HG02763 (cell line): ENCODE data around the gene RPS6KA2.

ENCODE experiments used
- ATAC-seq: cut with Tn5 transposase; IDR thresholded peaks from one replicate; pipeline ENCODE4 v1.9.1; 2021; ENCODE audit warnings: mild to moderate bottlenecking, moderate library complexity; ENCODE audit not compliant: unreplicated experiment

RPS6KA2 gene

DNA sequence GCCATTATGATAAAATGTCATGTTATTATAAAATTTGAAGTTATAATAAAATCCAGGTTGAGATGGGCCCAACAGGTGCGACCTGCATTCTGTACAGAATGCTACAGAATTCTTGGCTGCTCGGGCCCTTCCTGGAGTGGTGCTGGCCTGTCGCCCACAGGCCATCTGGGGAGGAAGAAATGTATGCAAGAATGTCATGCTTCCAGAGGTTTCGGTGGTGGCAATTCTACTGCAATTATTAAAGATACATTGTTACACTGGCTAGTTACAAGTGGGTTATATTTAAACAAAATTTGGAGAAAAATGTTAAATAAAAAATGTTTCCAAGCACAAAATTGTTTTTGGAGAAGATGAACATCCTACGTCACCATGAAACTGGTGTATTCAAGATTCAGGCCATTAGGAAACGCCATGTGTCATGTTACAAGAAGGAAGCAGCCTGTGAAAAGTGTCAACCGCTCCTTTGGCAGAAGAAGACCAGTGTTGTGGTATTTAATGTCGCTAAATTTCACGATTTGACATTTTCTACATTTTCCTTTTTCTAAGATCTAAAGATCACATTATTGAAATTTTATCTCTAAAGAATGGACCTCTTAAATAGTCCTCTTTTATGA, 47.7 kb downstream of the RPS6KA2 start:
- ATAC-seq, result no peak

DNA sequence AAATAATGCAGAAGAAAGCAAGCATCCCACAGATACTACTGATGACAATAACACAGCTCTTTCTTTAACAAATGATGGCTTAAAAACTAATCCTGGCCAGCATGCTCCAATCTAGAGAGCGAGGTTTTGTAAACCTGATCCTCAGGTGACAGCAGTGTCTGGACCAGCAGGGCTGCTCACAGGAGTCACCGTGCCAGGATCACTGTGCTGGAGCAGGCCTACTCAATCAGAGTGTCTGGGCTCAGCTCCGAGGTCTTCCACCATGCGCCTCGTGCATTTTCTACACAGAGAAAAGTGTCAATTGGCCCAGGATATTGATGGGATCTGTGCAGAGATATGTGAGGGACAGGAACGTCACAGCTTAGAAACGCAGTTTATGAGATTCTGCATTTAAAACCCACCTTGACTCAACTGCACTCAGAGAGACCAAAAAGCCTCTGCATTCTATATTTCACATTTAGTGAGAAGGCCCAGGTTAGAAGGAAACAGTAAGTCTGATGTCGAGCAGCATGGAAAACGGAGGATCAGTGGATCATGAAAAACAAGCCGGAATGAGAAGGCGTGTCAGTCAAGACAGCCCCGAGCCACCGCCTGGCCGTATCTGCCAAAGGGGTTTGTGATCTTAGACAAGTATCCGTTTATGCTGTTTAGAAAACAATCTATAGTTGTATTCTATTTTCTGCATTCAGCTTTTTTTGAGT, 48.4 kb downstream of the RPS6KA2 start:
- ATAC-seq, result no peak

DNA sequence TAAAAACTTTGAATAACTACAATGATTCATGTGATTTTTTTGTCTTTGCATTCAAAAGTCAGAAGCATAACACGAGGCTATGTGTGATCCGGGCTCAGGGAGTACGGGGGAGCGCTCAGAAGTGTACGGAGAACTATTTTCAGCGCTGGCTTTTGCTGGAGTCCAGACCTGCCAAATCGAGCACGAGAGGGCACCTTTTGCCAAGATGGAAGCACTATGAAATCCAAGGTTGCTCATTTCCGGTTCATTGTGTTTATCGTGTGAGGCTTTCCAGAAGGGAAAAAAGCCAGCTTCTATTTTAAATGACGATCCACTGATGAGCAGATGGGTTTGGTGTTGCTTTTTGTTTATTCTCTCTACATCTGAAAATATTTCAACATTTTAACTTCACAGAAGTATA, 51.8 kb downstream of the RPS6KA2 start:
- no peak for ATAC-seq

DNA sequence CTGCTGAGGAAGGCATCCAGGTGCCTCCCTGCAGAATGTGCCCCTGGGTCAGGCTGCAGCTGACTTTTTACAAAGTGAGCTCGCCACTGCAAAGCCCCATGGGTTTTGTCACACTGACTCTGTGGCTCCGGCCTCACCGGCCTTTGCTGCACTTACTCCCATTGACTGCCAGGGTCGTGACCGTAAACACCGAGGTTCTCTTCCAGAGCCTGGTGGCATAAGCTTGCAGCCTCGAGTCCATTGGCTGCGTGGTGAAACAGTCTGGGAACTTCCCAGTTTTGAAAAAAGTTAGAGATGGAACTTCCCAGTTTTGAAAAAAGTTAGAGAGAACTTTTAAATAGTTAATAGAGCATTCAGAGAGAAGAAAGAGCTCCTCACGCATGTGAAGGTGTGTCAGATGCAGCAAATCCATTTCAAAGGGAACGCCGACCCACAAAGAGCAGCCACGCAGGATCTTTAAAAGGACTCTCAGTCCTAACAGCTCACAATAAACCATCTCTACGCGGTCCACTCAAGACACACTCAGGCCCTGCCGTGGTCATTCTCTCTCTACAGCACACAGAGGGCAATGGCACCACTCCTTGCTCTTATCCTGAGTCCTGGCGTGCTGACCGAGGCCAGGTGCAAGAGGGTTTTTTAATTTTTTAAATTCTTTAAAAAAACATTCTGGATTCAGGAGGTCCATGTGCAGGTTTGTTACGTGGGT, 53.4 kb downstream of the RPS6KA2 start:
- no peak for ATAC-seq

DNA sequence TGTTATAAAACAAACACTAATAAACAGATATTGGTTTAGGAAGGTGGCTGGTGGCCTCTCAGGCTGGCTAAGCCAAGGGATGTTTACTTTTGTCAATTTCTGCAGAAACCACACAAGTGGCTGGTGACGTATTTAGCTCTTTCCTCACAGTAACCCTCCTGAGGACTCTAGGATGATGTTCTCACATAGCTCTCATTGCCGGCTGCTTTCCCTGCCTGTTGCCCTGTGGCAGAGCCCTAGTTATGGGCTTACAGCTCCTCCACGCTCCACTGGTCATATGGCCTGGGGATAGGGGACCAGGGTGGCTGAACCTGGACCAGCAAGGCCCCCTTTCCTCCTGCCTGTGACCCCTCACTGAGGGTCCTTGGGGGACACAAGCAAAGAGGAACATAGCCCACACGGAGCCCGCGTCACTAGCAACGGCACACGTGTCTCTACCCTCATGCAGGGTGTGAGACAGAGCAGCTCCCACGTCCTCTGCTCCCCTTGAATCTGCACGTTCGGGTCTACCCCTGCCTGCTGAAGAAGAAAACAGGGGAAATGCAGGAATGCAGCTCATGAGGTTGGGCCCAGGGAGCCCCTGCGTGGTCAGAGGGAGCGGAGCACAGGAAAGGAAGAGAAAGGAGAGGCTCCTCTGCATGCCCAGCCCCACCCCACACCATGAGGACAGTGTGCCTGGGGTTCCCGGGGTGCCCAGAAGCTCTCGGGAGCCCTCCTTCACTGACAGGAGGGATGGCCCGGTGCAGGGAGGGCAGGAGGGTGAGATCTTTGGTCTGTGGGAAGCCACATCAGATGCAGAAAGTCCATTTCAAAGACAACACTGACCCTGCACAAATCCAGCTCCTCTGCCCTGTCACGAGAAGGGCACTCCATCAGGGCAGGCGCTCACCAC, 54.4 kb downstream of the RPS6KA2 start:
- ATAC-seq, result no peak

DNA sequence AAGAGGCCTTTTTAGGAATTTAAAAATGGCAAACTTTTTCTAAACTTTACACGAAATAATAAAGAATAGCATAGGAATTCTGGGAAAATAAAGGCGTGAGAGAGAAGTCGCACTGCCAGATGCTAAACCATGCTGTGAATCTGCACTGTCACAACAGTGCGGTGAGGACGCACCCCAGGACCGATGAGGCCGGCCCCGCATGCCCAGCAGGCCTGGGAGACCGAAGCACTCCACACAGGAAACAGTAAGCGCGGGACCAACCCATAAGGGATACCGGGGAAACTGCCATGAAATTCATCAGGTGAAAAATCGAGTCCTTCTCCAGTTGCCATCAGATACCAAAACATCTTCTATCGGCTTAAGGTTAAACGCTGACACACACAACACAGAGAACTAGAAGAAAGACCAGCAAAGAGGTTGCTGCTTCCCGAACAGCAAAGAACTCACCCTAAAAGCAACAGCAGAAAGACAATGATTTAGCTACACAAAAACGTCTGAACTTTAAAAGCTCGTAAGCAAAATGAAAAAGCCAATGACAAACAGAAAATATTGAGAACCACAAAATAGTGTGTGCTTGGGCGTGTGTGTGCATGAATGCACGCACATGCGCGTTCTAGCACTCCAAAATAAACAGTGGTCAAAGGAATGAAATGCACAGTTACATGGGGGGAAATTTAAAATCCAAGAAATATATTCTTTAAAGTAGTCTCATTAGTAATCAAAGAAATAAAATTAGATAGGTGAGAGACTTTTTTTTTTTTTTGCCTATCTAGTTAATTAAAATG, 55.9 kb downstream of the RPS6KA2 start:
- no peak for ATAC-seq

DNA sequence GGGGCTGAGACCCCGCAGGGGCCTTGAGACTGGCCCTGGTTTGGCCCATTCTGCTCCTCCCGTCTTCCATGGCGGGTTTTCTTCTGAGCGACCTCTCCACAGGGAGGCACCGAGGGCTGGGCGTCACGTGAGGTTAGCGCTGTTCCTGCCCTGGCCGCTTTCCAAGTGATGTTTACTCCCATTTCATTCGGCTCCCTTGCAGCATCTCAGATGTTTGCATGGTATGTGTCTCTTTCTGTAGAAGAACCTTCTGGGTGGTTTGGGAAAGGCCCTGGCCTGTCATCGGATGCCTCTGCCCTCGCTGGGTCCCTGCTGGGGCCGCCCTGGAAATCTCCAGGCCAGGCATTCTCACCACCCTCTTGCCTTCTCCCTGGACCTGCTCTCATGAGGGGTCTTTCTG, 57.8 kb downstream of the RPS6KA2 start:
- no peak for ATAC-seq

DNA sequence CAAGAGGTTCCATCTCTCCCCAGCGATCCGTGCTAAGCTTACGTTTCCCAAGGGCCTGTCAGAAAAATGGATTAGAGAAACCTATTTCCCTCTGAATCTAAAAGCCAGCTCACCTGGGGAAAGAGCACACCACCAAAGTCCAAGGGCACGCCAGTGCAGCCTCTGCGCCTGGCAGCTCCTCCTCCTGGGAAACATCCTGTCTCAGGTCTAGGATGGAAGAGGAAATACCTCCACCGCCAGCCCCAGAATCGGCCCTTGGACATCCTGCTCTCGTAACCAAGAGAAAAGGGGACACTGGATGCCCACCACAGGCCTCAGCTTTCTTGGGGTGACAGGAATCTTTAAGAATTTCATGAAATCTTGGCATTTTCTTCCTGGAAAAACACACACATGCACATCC, 59.2 kb downstream of the RPS6KA2 start:
- ATAC-seq, result no peak

DNA sequence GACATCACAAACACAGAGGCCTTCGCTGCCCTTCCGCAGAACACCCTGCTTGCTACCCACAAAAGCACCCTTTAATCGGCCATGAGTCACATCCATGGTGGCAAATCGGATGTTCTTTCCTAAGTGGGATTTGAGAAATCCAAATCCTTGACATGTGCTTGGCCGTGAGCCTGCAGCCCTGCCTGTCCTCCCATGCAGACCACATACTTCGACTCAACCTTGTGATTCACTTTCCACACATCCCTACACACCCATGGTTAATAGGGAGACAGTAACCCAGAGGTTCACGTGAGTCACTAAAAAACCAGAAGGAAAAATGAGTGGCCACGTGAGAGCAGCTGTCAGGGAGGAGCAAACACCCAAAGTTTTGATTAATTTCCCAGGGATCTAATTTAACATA, 59.9 kb downstream of the RPS6KA2 start:
- ATAC-seq, result no peak

DNA sequence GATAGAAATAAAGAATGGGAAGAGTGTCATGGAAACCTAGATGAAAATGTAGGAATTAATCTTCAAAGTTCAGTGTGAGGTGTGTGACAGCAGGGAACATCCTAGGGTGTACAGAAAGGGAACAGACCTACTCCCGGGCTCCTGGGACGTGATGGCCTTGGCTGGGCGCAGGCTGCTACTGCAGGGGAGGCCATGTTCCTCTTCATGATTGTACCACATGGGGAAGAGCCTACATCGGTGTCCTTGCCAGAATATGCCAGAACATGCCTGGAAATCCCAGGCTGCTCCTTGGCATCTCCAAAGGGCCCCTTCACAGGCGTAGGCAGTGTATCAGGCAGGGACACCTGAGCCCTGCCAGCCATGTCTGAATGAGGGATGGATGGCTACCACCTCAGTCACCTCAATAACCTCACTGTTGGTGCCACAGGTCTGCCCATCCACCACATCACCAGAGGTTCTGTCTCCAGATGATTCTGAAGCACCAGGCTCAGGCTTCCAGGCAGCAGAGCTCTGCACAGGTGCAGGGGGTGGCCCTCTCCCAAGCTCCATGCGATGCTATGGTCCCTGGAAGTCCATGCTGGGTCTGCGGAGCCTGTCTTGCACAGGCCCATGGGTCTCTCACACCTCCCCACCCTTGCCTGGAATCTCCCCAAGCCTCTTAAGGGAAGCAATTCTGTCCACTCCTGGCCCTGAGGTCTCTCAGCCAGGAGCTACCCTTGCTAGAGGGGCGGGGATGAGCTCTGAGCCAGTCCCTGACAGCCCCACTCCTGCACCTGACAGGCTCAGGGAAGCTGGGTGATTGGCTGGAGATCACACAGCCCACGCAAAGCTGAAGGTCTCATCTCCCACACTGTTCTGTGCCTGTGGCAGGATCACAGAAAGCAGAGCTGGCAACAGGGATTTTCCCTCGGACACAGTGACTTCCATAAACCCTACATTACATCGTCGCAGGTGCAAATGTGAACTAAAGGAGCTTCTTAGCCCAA, 60.7 kb downstream of the RPS6KA2 start:
- ATAC-seq, result no peak

DNA sequence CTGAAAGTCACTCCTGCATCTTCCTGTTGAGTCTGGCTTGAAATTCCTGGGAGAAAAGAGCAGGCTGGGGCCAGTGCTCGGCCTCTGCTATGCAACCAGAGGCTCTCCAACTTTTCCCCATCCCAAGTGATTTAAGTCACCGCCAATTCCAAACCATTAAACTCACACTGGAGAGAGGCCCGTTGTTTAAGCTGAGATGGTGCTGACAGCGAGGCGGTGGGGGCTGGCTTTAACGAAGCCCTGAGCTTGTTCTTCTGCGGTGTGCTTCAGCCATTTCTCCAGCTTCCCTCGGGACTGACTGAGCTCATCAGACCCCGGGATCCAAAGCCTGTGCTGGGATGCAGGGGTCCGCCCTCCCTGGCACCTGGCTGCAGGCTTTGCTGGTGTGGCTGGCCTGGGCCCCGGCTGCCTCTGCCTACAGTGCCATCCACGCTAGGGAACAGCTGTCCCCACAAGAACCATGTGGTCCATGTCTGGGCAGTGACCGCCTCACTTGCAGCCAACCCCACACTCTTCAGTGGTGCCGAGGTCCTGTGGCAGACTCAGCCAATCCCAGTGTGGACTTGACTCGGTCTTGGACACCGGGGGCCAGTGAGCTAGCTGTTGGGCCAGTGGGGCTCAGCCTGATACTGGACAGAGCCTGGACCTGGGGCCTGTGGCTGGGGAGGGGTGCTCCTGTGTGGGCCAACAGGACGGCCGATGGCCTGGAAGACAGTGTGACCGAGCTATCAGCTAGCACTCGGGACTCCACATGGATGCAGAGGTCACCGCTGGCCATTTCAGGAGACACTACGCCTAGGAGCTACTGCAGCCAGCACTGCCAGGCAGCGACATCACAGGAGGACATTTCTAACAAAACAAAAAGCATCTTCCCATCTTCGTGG, 61.7 kb downstream of the RPS6KA2 start:
- ATAC-seq, result no peak

DNA sequence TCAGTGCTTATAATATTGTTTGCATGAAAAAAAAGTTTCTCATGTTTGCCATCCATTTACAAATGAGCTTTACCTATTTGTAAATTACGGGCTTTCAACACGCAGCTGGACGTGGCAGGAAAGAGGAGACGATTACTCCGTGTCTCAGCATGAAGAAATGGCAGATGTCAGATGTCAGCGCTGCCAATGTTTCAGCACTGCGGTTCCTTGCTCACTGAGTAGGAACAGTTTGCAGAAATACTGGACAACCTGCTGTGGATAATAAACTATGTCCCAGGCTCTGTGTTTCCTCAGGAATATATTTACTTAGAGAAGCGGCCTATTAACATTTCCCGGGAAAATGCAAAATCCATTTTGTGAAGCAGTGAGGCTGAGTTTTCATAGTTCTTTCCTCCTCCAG, 63.2 kb downstream of the RPS6KA2 start:
- no peak for ATAC-seq

DNA sequence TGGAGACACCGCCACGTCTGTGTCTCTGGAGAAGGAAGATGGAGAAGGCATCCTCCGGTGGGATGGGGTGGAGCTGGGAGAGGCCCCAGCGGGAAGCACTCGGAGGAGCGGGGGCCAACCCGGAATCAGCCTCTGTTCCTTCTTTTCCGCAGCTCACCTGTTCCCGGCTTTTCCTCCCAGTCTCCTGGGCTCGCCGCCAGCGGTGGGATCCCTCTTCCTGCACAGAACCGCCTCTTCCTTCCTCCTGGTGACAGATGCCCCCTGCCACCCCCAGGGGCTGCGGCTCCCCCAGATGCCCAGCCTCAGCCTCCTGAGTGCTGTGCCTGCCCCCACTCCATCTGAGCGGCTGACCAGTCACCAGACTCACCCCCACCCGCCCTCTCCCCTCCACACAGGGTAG, 63.9 kb downstream of the RPS6KA2 start:
- no peak for ATAC-seq

DNA sequence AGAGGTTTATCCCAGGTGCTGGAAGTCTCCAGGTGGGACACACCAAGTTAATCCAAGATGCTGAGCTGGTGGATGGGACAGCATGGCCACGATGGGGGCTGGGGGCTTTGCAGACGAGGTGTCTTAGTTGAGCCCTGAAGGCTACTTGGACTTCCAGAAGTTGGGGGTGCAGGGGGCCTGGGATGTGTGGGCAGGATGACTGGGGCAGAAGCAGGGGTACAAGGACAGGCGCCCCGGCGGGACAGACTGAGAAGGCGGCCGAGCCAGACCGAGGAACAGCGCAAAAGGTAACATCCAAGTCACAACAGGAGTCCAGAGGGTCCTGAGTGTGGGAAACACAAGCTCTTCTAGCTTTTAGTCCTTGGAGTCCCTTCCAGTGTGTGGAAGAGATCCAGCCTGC, 64.3 kb downstream of the RPS6KA2 start:
- ATAC-seq, result no peak

DNA sequence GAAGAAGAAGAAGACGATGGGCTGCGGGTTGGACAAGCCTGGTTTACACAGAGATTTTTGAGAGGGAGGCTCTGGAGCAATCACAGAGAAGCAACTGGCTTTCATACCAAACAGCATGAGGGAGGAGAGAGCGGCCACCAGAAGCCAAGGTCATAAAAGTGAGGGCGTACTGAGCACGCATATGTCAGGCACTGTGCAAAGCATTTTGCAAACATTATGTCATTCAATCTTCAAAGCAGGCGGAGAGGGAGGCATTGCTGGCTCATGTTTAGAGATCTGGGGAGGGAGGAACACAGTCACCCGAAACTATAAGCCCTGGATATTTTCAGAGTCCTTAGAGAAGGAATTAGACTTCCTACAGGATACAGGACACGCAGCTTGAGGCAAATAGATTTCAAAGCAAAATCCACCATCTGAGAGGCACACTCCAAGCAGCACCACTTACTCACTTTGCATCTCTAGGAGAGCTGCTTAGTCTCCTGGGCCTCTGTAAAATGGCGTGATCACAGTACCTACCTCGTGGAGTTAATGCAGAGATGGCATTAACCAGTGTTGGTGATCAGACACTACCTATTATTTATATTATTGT, 65.2 kb downstream of the RPS6KA2 start:
- no peak for ATAC-seq

DNA sequence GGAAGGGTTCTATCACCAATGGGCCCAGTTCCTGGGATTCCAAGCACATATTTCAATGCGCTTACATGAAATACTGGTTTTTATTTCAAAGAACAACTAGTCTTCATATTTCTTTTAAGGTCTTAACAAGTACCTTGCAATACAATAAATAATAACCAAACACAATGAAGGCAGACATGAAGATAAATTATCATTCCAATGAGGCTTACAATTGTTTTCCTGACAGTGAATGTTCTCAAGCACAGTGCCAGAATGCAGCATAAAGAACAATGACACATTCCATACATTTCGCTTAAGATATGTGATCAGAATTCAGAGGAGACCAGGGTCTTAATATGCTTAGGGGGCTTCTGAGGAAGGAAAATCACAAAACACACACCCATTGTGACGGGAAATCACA, 66.8 kb downstream of the RPS6KA2 start:
- no peak for ATAC-seq

DNA sequence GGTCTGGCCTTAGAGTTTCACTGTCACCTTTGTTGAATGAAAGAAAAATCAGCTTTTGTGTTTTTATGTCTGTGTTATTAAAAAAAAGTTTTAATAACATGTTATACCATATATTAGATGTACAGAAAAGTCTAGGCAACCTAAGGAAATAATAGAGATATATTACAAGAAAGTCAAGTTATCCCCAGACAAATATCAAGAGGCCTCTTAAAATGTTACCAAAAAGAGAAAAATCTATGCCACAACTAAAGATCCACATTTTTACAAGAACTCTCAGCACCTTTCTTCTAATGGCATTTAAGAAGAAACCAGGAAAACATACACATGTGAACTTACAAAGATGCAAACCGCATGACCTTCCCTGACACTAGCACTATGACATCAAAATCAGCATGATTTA, 67.4 kb downstream of the RPS6KA2 start:
- no peak for ATAC-seq

DNA sequence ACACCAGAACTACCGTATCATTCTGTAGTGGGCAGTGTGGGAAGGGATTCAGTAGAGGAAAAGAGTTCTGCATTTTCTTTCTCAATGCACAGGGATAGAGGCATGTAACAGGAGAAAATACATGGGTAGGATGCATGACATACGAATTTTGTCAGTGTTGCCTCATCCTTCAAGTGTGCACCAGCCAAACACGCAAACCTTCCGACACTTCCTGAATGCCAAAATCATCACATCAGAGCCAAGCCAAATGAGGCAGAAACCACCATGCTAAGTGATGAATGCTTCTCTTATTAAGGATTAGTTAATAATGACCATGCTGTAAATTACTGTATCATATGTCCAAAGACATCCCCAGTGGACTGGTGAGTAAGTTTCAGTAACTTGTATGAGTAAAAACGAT, 67.8 kb downstream of the RPS6KA2 start:
- ATAC-seq, result no peak
